Heart left ventricle (tissue), 13 donors: ENCODE results near the gene KRT6A.

ENCODE experiments used
- CTCF ChIP-seq, 12 donors: fragments of 200-600 bp; sonication (generic) in 4 of 12; IDR thresholded peaks; one replicate each; pipeline versions ENCODE4 v1.5.0 to v1.8.0; 2018 to 2022; ENCODE audit warnings: antibody characterized with exemption in 12 of 12, mild to moderate bottlenecking in 5 of 12
- POLR2A ChIP-seq, 2 donors: fragments of 450-650 bp; IDR thresholded peaks; one replicate each; pipeline ENCODE4 v1.6.1; 2017; ENCODE audit warnings: antibody characterized with exemption in 2 of 2, mild to moderate bottlenecking in 2 of 2, moderate library complexity in 2 of 2
- donor health status: ischemic (EF 13 %, LVEDD 7.1; RV severe dilation, severe dysfunction).
- donor health status: DM: no; HTN: yes; CAD: no.
- donor health status: DM: no; HTN: no; CAD: no.
- donor health status: ischemic (EF 25% LVEDD 6.9; RV normal size, moderate dysfunction).
- donor health status: ischemic (EF 25% LVEDD 5.7; RV mildly dilated, moderate dysfunction).
- donor health status: ischemic (EF 35%, LVEDD 5.7; RV mildly dilated, moderate dysfunction).
- donor health status: nonischemic (EF 11% LVEDD 7.7; RV severe dilation, severe dysfunction).
- donor health status: DM: yes; HTN: yes; CAD: no.
- donor health status: PGD.
- donor health status: ischemic (EF 29% LVEDD 5.4; RV normal size, mild dysfunction).
- donor health status: nonischemic (EF 23%, LVEDD 6.1; RV moderate dilation, normal function).

- TF ChIP-seq POLR2A (IDR thresholded peaks at IDR 0.05), result no peak
- no peak for TF ChIP-seq CTCF (IDR thresholded peaks at IDR 0.05)
Observed at GRCh38 chr12:52469853-52470252, 23.2 kb downstream of the KRT6A start.
